Mesothelial cell of epicardium (in vitro differentiated cells): ENCODE results near the gene UNK. TPM values are rescaled to one million over a fixed set of nuclear protein-coding genes. Genes with fewer than 3 reads are reported as not detected.

ENCODE experiments used
- DNase-seq, 2 experiments: peaks; one replicate each; pipeline ENCODE4 v3.0.0; 2021; ENCODE audit warnings: low spot score in 2 of 2; ENCODE audit not compliant: unreplicated experiment in 2 of 2
- H3K27ac Mint-ChIP-seq: 2 replicates; pipeline ENCODE4 v1.8.0; 2021; ENCODE audit warnings: mixed read lengths
- H3K27me3 Mint-ChIP-seq: 2 replicates; pipeline ENCODE4 v1.8.0; 2021; ENCODE audit warnings: low read depth, mixed read lengths
- H3K36me3 Mint-ChIP-seq: 2 replicates; pipeline ENCODE4 v1.8.0; 2021; ENCODE audit warnings: mixed read lengths
- H3K4me1 Mint-ChIP-seq: 2 replicates; pipeline ENCODE4 v1.8.0; 2021; ENCODE audit warnings: mixed read lengths
- H3K4me3 Mint-ChIP-seq: 2 replicates; pipeline ENCODE4 v1.8.0; 2021; ENCODE audit warnings: mild to moderate bottlenecking, moderate library complexity, mixed read lengths
- H3K9me3 Mint-ChIP-seq: 2 replicates; pipeline ENCODE4 v1.8.0; 2021; ENCODE audit warnings: mixed read lengths
- CTCF ChIP-seq: fragments of 200-600 bp; sonication (generic); IDR thresholded peaks from one replicate; pipeline ENCODE4 v1.5.0; 2021; ENCODE audit warnings: antibody characterized with exemption; ENCODE audit not compliant: unreplicated experiment
- total RNA-seq: library from RNA; stranded (reverse); gene quantifications from 3 replicates; pipeline ENCODE4 v1.2.1, GENCODE V29; 2021

UNK gene
- total RNA-seq = 63.4 to 66.4 TPM (median 65.4 TPM) in 3 replicates

GRCh38 chr17:75784473-75785015 lies at the start of gene UNK:
Gene UNK (plus strand): TSS chr17:75784806. CDS start chr17:75784881, 75 bp downstream.
- H3K27ac Mint-ChIP-seq = peak within 1 kb of the TSS; percentile 99
- peaks cover 44% of the 10 kb centered on the region for H3K4me1 Mint-ChIP-seq
- no peaks in the 10 kb centered on the region for H3K9me3 Mint-ChIP-seq
- peaks cover 2% of the 10 kb centered on the region for H3K36me3 Mint-ChIP-seq
- H3K4me3 Mint-ChIP-seq = peak within 1 kb of the TSS; percentile 79
- TF ChIP-seq CTCF = no peak
- peak; percentile 94 to 95 for DNase-seq
- peaks cover 1% of the 10 kb centered on the region for H3K27me3 Mint-ChIP-seq

GRCh38 chr17:75736173-75736835 lies 48.3 kb upstream of the UNK start:
- no peaks in the 10 kb centered on the region for H3K9me3 Mint-ChIP-seq
- no peak for DNase-seq
- H3K4me3 Mint-ChIP-seq = no peak overlapping the region
- no peak overlapping the region for H3K27ac Mint-ChIP-seq
- no peaks in the 10 kb centered on the region for H3K27me3 Mint-ChIP-seq
- no peak for TF ChIP-seq CTCF
- H3K36me3 Mint-ChIP-seq = peaks cover 14% of the 10 kb centered on the region
- H3K4me1 Mint-ChIP-seq = no peaks in the 10 kb centered on the region

- H3K9me3 Mint-ChIP-seq = no peaks in the 10 kb centered on the region
- H3K27me3 Mint-ChIP-seq = no peaks in the 10 kb centered on the region
- no peaks in the 10 kb centered on the region for H3K4me1 Mint-ChIP-seq
- H3K4me3 Mint-ChIP-seq = no peak overlapping the region
- no peak overlapping the region for H3K27ac Mint-ChIP-seq
- no peak for DNase-seq
- TF ChIP-seq CTCF = no peak
- peaks cover 13% of the 10 kb centered on the region for H3K36me3 Mint-ChIP-seq
Measured at GRCh38 chr17:75737133-75737962, 47.3 kb upstream of the UNK start.

GRCh38 chr17:75738218-75738802 lies 46.3 kb upstream of the UNK start:
- Mint-ChIP-seq H3K27ac (no peak overlapping the region), H3K36me3 (peaks cover 11% of the 10 kb centered on the region), H3K27me3 (no peaks in the 10 kb centered on the region), H3K9me3 (no peaks in the 10 kb centered on the region), H3K4me3 (no peak overlapping the region), H3K4me1 (no peaks in the 10 kb centered on the region)
- DNase-seq = no peak
- no peak for TF ChIP-seq CTCF

- Mint-ChIP-seq H3K27me3 (no peaks in the 10 kb centered on the region), H3K36me3 (peaks cover 11% of the 10 kb centered on the region), H3K27ac (no peak overlapping the region), H3K9me3 (no peaks in the 10 kb centered on the region), H3K4me3 (no peak overlapping the region), H3K4me1 (no peaks in the 10 kb centered on the region)
- no peak for TF ChIP-seq CTCF
- DNase-seq = no peak
Measured at GRCh38 chr17:75739174-75739573, 45.4 kb upstream of the UNK start.
